HG03060 (cell line): ENCODE results near the gene SERPINE1.
"Not testable (repeated sequence)": the region's sequence is repeated elsewhere in the genome, so short reads cannot be mapped to it uniquely, and the experiment has no call there.

ENCODE experiments used
- ATAC-seq: cut with Tn5 transposase; IDR thresholded peaks from one replicate; pipeline ENCODE4 v1.9.1; 2021; ENCODE audit warnings: low read depth, moderate number of reproducible peaks; ENCODE audit not compliant: unreplicated experiment

The SERPINE1 gene

GRCh38 chr7:101100858-101101847, 25.8 kb upstream of the SERPINE1 start:
- no peak for ATAC-seq

GRCh38 chr7:101102026-101102425, 24.9 kb upstream of the SERPINE1 start:
- no peak for ATAC-seq

- not testable (repeated sequence) for ATAC-seq
These were observed 23.2 kb upstream of the SERPINE1 start for GRCh38 chr7:101103701-101104100.

- no peak for ATAC-seq
These were observed 22.7 kb upstream of the SERPINE1 start for GRCh38 chr7:101104193-101104713.

GRCh38 chr7:101104799-101105198, 22.1 kb upstream of the SERPINE1 start:
- ATAC-seq: no peak

GRCh38 chr7:101105248-101105647, 21.7 kb upstream of the SERPINE1 start:
- ATAC-seq: not testable (repeated sequence)

GRCh38 chr7:101106386-101106785, 20.5 kb upstream of the SERPINE1 start:
- ATAC-seq: no peak

- ATAC-seq: no peak
These were observed 18.5 kb upstream of the SERPINE1 start for GRCh38 chr7:101108330-101108857.

GRCh38 chr7:101108961-101109360, 17.9 kb upstream of the SERPINE1 start:
- ATAC-seq: no peak

- no peak for ATAC-seq
These were observed 17.5 kb upstream of the SERPINE1 start for GRCh38 chr7:101109368-101109767.

- no peak for ATAC-seq
These were observed 15.6 kb upstream of the SERPINE1 start for GRCh38 chr7:101111261-101111660.

GRCh38 chr7:101112233-101112632, 14.7 kb upstream of the SERPINE1 start:
- ATAC-seq: no peak

GRCh38 chr7:101113140-101113539, 13.8 kb upstream of the SERPINE1 start:
- ATAC-seq: not testable (repeated sequence)

- no peak for ATAC-seq
These were observed 13.1 kb upstream of the SERPINE1 start for GRCh38 chr7:101113836-101114235.

- ATAC-seq: no peak
These were observed 12.4 kb upstream of the SERPINE1 start for GRCh38 chr7:101114492-101114891.

- ATAC-seq: no peak
These were observed 11.7 kb upstream of the SERPINE1 start for GRCh38 chr7:101115215-101115614.

GRCh38 chr7:101116898-101117297, 10.0 kb upstream of the SERPINE1 start:
- ATAC-seq: no peak

GRCh38 chr7:101118856-101119255, 8.0 kb upstream of the SERPINE1 start:
- ATAC-seq: no peak

- no peak for ATAC-seq
These were observed 7.0 kb upstream of the SERPINE1 start for GRCh38 chr7:101119876-101120275.

GRCh38 chr7:101120315-101120714, 6.6 kb upstream of the SERPINE1 start:
- ATAC-seq: no peak

GRCh38 chr7:101121631-101121990, 5.3 kb upstream of the SERPINE1 start:
- ATAC-seq: not testable (repeated sequence)
